HG03439 (cell line): Measurements from ENCODE around the gene ARHGAP5.

Experiments
- ATAC-seq: cut with Tn5 transposase; IDR thresholded peaks from one replicate; pipeline ENCODE4 v1.9.1; 2021; ENCODE audit warnings: mild to moderate bottlenecking, moderate library complexity; ENCODE audit not compliant: unreplicated experiment

The ARHGAP5 gene

DNA sequence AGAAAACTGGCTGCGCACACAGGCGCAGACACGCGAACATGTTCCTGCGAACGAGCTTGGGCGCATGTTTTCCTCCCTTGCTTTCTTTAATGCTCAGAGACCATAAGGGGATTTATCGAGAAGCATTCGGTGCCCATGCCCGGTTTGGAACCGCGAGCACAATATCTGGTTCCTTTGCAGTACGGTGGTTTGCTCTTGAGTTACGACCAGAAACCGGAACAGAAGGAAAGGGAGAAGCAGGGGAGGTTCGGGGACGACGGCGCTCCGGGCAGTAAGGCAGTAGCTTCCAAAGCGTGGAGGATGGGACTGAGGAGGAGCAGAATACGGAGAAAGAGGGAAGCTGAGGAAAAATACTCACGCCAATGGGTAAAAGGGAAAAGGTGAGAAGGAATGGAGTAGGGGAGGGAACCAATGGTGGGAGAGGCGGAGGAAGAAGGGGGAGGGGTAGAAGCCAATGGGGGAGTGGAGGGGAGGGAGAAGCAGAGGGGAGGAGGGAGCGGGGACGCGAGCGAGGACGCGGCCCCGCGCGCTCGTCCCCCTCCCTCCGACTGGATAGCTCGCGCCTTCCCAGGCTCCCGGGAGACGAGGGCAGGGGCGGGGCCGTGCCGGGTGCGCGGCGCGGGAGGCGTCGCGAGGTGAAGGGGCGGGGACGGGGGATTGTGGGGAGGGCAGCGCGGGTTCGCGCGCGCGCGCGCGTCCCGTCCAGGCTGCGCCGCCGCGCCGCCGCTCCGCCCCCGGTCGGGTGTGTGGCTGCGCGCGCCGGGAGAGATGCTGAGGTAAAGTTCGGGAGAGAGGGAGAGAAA is 625 bp upstream of the ARHGAP5 start:
- peak; percentile 60 for ATAC-seq

DNA sequence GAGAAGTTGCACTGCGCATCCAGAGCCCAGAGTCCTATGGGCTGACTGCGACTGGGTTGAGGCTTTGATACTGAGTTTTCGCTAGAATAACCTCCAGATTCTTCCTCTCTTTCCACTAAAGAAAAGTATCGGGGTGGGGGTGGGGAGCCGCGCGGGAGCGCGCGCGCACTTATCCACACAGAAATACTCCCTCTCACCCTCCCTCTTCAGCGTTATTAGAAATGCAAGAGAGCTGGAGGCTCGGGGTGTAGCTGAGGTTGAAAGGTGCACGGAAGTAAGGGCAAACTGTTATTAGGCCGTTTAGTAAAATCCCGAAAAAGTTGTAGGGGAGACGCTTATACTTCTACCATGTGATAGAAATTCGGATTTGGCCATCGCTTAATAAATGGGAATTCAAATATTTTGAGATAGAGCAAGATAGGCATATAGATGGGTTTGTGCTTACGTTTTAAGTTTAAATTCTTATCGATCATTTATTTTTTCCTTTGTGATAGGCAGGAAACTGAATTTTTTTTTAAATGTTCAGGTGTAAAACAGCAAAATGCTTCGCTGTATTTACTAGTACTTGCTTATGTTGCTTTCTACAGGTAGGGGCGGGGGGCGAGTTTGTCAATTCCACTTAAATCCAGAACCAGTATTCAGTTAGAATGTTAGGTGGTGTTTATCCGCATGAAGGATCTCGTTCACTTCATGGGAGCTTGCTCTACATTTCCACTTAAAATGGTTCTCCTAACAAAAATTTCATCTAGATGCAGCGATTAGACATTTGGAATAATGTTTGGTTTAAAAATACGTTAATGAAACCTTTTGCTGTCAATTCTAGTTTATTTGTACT is 1.1 kb downstream of the ARHGAP5 start:
- no peak for ATAC-seq

DNA sequence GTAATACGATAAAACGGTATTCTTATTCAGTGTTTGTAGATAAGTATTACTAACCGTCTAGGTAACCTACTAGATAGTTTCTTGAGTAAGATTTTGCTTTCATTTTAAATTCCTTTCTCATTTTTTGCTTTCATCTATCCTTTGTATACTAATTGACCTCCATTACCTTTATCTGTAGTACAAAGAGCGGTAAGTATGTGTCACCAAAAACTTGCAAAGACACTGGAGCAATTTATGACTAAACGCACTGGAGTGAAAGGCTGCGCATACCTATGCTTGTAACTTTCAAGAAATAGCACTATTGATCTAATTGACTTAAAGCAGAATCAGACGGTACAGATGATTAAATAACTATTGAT is 1.7 kb downstream of the ARHGAP5 start:
- ATAC-seq = no peak

DNA sequence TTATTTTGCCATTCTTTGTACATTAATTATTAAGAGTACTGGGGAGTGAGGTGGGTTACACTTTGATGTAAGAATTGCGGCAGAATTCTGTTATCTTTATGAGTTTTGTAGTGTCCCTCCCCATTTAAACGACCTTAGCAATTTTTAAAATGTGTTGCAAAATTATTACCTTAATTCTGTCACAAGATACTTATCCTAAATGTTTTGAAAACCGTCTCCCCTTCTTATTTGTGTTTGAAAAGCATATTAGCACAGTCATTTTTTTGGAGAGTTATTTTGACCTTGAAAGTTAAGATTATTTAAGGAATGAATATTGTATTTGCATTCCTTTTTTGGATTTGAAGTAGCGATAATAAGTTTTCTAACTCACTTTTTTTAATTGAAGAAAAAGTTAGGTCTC is 2.2 kb downstream of the ARHGAP5 start:
- ATAC-seq = no peak

DNA sequence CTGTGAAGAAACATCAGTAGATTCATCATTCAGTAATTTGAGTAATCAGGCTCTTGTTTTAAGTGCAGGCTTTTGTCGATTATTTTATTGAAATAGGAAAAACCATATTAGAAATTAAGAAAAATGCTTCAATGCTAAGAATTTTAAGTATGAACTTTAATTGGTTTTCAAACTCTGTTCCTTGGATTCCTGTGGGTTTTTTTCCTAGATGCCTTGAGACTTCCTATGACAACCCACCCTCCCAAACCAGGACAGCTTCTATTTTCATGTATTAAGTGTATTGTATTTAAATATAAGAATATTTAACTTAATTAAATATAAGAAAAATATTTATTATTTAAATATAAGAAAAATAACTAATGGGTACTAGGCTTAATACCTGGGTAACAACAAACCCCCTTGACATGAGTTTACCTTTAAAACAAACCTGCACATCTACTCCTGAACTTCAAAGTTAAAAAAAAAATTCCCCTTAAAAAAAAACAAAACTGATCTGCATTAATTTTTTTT is 3.0 kb downstream of the ARHGAP5 start:
- ATAC-seq = no peak

DNA sequence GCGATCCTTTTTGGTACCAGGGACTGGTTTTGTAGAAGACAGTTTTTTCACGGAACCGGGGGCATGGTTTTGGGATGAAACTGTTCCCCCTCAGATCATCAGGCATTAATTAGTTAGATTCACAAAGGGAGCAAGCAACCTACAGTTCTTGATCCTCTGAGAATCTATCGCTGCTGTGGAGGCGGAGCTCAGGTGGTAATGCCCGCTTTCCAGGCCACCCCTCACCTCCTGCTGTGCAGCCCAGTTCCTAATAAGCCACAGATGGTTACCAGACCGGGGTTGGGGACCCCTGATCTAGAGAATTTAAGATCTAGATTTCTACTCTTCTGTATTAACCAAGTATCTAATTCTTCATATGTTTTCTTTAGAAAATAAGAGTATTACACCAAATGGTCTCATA is 4.8 kb downstream of the ARHGAP5 start:
- ATAC-seq = no peak

DNA sequence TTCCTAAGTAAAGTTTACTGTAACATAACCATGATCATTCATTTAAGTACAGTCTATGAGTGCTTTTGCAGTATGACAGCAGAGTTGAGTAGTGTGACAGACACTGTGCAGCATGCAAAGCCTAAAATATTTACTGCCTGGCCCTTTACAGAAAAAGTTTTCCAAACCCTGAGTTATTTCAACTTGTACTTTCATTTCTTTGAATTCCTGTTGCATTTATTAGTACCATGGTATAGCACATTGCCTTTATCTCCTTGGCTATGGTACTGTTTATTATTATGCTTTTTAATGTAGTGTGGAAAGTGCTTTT is 6.2 kb downstream of the ARHGAP5 start:
- no peak for ATAC-seq

DNA sequence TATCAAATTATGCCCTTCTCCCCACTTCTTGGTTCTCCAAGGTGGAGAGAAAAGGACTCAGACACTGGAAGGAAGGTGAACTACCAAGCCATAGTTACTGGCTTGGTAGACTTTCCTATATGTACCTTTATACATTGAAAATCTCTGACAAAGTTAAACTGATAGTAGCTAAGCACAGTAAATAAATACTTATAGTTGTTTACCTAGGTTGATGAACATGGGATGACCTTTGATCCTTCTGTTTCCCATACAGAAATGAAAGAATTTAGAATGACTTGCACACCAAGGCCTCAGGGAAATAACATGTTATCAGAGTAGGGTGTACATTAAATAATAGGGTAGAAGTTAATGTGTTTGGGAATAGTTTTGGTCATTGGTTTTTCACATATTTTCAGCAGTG is 6.7 kb downstream of the ARHGAP5 start:
- no peak for ATAC-seq

DNA sequence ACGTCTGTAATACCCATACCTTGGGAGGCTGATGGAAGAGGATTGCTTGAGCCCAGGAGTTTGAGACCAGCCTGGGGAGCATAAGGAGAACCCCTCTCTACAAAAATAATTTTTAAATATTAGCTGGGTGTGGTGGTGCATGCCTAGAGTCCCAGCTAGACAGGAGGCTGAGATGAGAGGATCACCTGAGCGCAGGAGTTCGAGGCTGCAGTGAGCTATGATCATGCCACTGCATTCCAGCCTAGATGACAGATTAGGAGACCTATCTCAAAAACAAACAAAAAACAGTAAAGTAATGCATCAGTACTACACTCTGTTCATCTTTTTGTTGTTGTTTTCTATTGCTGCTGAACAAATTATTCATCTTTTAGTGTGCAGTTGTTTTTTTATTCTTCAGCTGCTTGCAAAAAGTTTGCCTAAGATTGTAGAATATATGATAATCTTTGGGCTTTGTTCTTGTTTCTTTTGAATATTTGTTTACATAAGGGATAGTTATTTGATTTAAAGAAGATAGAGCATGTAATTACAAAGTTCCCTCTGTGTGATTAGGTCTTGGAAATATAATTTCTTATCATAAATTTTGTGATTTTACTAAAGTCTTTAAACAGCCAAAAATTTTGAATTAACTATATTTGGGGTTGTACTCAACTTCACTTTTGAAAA is 8.2 kb downstream of the ARHGAP5 start:
- ATAC-seq = no peak

DNA sequence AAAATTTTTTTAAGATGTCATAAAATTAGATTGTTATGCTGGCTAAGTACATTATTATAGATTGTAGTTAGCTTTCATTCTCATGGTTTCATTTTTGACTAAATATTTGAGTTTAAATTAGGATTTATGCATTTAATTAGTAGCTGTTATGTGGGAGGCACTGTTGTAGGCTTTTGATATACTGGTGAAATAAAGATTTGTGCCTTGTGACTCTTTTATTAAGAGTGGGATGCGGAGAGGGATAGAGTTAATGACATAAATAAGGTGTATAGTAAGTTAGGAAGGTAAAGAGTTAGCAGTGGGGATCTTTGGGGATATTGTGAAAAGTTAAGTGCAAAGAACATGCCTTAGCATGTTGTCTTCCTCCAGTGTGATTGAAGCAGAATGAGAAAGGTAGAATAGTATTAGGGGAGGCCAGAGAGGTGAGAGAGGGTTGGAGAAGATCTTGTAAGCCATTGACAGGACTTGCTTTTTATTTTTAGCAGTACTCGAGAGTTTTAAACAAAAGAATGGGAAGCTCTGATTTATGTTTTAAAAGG is 8.8 kb downstream of the ARHGAP5 start:
- ATAC-seq = no peak

DNA sequence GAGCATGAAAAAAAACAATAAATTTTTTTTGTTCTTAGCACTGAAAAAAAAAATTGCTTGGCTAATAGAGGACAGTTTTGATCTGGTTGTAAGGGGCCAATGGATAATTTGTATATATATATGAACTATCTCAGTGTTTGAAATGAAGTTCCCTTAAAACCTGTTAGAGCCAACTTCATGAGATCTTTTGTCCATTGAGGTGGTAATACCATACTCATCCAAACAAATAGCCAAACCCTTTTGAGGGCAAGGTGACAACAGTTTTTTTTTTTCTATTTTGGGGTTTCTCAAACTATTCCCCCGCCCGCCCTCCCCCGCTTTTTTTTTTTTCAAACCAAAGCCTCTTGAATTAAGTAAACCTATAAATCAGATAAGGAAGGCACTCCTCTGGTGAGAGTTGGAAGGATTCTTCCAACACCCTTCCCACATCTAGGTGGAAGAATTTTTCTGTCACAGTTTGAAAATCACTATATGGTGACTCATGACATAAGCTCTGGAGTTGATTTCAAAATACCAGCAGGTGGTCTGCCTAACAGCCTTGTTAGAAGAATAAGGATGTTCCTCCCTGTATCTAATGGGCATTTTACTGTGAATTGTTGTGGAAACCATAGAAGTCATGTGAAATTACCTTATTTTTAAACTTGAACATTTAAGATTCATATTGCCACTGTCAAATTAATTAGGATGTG is 10.2 kb downstream of the ARHGAP5 start:
- no peak for ATAC-seq

DNA sequence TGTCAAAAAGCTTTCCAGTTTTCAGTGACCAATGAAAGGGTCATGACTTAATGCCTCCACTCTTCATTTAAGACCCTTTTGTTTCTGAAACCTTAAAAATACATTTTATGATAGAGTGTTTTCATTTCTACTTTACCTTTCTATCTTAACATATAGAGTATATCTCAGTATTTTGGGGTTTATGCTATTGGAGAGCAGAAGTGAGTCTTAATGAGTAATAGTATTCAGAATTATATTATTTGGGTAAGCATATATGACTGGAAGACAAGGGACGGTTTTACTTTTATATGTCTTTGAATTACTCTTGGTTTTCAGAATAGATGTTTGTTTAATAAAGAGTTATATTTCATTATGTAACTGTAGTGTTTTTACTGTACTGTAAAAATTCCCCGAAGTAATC is 10.8 kb downstream of the ARHGAP5 start:
- ATAC-seq = no peak

DNA sequence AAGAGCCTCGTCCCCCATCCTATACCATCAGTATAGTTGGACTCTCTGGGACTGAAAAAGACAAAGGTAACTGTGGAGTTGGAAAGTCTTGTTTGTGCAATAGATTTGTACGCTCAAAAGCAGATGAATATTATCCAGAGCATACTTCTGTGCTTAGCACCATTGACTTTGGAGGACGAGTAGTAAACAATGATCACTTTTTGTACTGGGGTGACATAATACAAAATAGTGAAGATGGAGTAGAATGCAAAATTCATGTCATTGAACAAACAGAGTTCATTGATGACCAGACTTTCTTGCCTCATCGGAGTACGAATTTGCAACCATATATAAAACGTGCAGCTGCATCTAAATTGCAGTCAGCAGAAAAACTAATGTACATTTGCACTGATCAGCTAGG is 13.6 kb downstream of the ARHGAP5 start:
- no peak for ATAC-seq

DNA sequence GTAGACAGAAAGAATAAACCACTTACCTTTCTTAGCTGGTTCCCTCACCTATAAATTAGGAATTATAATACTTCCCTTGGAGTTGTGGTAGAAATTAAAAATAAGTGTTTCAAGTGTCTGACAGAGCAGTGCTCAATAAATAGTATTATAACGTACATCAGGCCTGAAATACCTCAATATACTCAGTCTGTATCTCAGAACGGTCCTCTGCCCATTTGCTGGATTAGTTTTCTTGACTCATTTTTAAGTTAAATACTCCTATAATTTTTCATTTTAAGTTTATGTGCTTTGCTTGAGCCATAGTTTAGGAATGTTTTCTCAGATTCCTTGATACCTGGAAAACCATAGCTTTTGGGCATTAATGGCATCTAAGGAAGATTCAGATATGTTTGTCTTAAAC is 22.4 kb downstream of the ARHGAP5 start:
- no peak for ATAC-seq

DNA sequence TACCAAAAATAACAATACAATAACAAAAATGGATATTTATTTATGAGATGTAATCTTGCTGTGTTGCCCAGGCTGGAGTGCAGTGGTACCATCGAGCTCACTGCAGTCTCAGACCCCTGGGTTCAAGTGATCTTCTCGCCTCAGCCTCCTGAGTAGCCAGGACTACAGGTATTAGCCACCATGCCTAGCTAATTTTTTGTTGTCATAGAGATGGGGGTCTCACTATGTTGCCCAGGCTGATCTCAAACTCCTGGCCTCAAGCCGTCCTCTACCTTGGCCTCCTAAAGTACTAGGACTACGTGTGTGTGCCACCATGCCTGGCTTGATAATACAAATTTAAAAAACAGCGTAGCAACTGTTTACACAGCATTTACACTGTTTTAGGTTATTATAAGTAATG is 23.1 kb downstream of the ARHGAP5 start:
- no peak for ATAC-seq

DNA sequence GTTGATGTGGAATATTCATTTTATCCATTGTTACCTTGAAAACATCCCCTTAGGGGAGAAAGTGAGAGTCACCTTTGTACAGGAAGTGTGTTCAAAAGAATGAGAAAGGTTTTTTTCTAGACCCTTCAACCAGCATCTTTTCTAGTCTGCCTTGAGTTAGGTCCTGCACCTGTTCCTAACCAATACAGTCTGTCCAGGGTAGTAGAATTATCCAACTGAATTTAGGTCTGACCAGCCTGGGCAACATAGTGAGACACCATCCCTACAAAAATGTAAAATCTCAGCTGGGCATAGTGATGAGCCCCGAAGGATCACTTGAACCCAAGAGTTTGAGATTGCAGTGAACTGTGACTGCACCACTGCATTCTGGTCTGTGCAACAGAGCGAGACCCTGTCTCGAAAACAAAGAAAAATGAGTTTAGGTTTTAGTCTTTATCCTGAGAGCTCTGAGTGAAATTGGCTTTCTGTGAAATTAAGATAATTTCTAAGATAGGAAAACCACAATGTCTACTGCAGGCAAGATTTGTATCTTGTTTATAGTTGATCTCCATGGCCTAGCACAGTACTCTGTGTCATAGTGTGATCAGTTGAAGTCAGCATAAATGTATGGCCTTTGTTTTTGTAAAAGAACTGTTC is 25.2 kb downstream of the ARHGAP5 start:
- no peak for ATAC-seq

DNA sequence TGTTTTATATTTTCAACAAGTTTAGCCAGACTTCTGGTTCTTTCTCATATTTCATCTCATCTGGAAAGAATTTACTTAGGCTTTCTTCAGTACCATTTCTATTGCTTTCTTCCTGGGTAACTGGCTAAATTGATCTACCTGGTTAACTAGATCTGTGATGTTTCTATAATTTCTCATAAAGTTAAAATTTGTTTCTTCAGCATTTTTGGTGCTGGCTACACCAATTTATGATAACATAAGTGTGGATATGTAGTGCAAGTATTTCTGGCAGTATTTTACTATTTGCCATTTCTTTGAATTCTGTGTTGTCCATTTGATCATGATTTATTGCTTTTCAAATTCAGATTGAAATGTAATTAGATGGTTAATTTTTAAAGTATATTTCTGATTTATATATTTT is 25.9 kb downstream of the ARHGAP5 start:
- no peak for ATAC-seq

DNA sequence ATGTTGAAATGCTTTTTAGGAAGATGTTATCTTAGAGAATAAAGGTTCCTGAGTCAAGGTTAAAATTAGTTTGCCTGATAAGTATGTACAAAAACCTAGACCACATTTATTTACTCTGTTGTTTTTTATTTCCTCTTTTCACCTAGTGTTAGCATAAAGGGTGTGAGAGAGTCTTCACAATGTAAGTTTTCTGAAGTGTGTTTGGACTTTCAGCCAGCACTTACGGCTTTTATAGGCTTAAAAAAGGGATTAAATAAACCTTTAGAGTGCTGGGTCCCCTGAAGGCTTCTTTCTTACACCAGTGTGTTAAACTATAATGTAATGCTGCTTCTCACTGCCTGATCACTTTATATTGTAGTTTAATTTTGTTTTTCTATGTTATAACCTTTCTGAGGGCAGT is 27.2 kb downstream of the ARHGAP5 start:
- no peak for ATAC-seq

DNA sequence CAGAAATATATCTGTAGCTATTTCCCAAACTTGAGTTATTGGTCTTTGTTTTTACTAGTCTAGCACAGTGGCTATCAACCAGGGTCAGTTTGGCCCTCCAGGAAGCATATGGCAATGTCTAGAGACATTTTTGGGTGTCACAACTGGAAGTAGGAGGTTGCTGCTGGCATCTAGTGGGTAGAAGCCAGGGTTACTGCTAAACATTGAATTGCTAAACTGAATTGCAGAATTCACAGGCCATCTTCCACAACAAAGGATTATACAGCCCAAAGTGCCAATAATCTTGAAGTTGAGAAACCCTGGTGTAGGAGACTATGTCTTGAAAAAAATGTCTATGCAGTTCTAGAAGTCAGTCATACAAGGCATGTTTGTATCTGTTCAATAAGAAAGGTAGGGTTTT is 27.7 kb downstream of the ARHGAP5 start:
- ATAC-seq = no peak
